GM18519 (cell line): ENCODE measurements around the gene AUNIP.

Source experiments
- ATAC-seq: cut with Tn5 transposase; IDR thresholded peaks from one replicate; pipeline ENCODE4 v1.9.1; 2021; ENCODE audit warnings: mild to moderate bottlenecking, moderate library complexity; ENCODE audit not compliant: unreplicated experiment, low FRiP score

Gene AUNIP

DNA sequence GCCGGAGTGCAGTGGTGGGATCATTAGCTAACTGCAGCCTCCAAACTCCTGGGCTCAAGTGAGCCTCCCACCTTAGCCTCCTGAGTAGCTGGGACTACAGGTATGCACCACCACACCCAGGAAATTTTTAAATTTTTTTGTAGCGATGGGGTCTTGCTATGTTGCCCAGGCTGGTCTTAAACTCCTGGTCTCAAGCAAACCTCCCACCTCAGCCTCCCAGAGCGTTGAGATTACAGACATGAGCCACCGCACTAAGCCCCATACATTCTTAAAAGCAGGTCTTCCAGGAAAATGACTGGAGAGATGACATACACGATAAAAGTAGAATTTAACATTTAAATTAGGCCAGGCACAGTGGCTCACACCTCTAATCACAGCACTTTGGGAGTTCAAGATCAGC lies 26.1 kb downstream of the AUNIP start:
- ATAC-seq, result no peak

GRCh38 chr1:25832336-25833037 lies 26.8 kb downstream of the AUNIP start:
- no peak for ATAC-seq

GRCh38 chr1:25831569-25832196 lies 27.6 kb downstream of the AUNIP start:
- ATAC-seq, result no peak

DNA sequence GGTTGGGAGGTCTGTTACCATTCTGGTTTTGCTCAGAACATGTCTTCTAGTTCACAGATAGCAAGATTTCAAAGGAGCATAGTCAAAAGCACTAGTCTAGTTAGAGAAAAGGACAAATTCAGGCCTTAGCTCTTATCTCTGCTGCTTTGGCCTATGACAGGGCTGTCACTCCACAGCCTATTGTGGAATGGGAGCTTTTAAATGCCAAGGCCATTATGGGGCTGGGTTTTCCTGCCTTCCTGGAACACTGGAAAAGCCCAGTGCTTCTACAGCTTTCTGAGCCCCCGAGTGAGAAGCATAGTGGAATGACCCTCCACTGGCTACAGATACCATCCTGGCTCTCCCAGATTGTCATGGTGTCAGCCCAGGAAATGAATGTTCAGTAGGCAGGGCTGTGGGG lies 30.2 kb downstream of the AUNIP start:
- no peak for ATAC-seq

GRCh38 chr1:25828491-25828890 lies 30.8 kb downstream of the AUNIP start:
- ATAC-seq, result no peak

GRCh38 chr1:25826571-25826970 lies 32.7 kb downstream of the AUNIP start:
- no peak for ATAC-seq

GRCh38 chr1:25825605-25826004 lies 33.7 kb downstream of the AUNIP start:
- no peak for ATAC-seq

DNA sequence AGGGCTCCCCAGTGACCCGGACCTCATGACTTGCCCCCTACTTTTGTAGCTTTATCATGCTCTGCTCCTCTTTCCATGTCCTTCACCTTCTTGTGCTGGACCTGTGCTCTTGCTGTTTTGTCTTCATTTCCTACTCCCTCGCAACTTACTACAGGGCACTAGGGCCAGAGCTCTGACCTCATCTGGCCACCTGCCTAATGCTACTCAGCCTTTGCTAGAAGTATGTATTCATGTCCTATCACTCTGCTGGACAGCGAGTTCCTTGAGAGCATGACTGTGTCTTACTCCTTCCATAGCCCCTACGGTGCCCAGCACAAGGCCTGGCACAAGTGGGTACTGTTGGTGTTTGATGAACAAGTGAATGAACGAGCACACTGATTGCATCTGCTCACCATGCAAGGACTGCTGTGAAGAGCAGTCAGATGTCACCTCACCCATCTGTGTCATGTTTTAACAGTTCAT lies 37.6 kb downstream of the AUNIP start:
- no peak for ATAC-seq

DNA sequence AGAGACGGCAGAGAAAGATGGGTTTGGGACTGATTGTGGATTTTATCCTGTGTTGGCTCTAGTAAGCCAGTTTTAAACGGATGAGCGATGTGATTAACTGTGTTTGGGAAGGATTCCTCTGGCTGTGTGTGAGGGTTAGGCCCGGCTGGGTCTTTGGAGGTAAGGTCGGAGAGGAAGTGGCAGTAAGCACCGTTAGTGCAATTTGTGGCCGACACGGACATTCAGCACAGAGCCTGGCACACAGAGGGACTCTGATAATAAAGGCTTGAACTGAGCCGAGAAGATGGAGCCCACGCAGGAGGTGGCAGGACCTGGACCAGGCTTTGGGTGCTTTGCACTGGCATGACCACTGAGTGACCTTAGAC lies 38.2 kb downstream of the AUNIP start:
- ATAC-seq, result no peak

DNA sequence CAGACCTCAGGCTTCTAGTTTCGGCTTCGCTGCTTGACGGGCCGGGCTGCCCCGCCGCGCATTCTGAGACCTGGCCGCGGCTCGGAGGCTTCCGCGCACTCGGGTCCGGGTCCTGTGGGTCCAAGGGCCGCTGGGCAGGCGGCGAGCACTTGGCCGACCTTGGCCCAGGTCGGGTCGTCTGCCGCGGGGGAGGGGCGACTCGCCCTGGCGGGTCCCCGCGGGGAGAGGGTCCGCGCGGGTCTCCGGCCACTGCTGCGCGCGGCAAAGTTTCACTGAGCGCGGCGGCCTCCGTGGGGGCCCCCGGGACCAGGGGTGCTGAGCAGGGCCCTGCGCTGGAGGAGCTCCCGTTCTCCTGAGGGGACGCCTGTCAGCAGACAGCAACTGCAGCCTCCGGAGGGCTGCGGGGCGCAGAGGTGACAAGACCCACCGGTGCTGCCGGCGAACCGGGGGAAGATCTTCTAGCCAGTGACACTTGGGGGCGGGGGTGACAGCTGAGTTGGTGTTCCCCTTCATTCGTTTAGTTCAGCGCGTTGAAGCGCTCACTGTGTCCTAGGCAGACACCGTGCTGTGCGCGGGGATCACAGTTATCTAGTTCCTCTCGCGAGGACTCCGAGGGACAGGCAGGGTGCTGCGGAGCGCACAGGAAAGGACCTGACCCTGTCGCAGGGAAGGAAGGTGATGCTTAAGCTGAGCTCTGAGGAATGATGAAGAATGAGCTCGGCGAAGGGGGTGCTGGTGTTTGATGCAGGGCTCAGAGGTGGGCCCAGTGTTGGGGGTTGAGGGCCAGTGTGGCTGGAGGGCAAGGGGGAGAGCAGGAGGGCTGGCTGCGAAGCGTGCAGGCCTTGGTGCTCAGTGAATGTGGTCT lies 38.8 kb downstream of the AUNIP start:
- peak; percentile 32 for ATAC-seq

- peak; percentile 51 for ATAC-seq
Measured at GRCh38 chr1:25819491-25820246, 39.6 kb downstream of the AUNIP start, which contains the start of gene MTFR1L. MTFR1L (plus strand) TSS chr1:25819954; CDS start chr1:25823105, 3,151 bp downstream.

DNA sequence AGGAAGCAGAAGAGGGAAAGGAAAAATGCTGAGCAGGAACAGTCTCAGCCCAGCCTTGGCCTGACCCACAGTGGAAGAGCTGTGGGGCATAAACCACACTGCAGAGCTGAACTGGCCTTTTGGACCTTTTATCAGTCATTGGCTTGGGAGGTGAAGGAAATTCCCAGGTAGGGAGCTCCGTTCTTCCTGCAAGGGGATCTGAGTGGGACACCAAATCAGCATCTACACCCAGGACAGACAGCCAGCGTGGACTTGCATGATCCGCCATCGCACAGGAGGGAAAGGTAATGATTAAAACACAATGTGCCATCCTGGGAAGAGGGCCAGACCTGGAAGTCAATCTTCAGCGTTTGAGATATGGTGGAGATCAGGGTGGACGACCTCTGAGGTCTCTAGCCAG lies 40.7 kb downstream of the AUNIP start:
- ATAC-seq, result no peak

GRCh38 chr1:25817840-25818501 lies 41.3 kb downstream of the AUNIP start:
- ATAC-seq, result no peak

DNA sequence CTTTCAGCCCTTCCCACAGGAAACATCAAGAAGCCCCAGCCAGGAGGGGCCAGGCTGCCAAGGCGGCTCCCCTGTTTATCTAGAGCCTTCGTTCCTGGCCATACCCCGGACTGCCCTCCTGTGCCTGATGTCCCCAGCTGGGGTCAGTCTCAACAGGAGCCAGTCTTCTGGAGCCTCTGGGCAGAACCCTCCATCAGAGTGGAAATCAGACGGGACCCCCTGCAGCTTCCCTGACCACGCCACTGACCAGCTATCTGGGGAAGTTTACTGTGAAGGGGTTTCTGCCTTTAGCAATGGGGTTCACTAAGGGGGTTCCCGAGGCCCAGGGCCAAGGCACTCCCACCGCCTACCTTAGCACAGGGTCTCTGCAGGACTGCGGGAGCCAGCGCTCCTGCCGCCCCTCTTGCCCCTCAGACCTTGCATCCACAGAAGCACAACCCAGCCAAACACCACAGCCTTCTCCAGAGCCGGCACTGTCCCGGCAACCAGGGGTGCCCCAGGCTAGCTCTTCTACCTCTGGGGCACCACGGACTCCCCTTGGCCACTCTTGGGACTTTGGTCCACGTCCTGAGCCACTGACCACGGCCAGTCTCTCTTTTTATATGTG lies 43.0 kb downstream of the AUNIP start:
- no peak for ATAC-seq

DNA sequence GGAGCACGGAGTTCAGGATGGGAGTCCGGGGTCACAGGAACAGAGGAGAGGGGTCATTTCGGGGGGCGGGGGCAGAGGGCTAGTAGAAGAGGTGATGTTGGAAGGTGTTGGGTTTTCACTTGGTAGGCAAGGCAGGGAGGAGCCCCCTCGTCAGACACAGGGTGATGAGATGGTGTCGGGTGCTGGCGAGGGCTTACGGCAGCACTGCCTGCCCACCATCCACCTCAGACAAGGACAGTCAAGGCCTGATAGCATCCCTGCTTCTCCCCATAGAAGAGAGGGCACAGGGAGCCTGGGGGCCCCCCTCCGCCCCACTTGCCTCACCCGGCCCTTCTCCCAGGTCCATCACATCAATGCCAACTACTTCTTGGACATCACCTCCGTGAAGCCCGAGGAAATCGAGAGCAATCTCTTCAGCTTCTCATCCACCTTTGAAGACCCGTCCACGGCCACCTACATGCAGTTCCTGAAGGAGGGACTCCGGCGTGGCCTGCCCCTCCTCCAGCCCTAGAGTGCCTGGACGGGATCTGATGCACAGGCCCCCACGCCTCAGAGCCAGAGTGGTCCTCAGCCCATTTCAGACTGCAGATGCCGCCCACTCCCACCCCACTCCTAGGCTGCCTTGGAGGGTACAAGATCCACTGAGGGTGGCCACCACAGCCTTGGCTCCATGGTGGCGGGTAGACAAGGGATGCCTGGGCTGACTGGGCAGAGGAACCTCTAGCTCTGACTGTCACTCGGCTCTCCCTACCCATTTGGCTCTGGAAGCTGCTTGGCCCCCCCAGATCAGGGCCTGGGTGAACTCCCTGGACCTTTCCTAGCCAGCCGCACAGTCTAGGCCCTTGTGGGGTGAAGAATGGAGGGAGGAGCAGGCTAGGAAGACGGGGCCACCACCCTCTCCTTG lies 43.8 kb downstream of the AUNIP start:
- ATAC-seq, result no peak

- no peak for ATAC-seq
Measured at GRCh38 chr1:25814549-25815087, 44.6 kb downstream of the AUNIP start.

GRCh38 chr1:25813734-25814471 lies 45.4 kb downstream of the AUNIP start:
- ATAC-seq, result no peak
